ENCODE measurements around the gene EBNA1BP2.

Gene EBNA1BP2

GRCh38 chr1:43137445-43138052 is 34.5 kb downstream of the EBNA1BP2 start:
- no peak for TF ChIP-seq CTCF (IDR thresholded peaks at IDR 0.05; ENCODE audit: insufficient read depth, low read depth, low read length, missing control alignments)
- DNase-seq (ENCODE audit: low read depth), result no peak
- H3K4me3 ChIP-seq (ENCODE audit: low read length), result no peak overlapping the region

GRCh38 chr1:43135857-43136781 is 36.0 kb downstream of the EBNA1BP2 start:
- TF ChIP-seq CTCF (IDR thresholded peaks at IDR 0.05; ENCODE audit: insufficient read depth, low read depth, low read length, missing control alignments), result no peak
- DNase-seq (ENCODE audit: low read depth), result peak; percentile 80
- H3K4me3 ChIP-seq (ENCODE audit: low read length), result no peak overlapping the region

- TF ChIP-seq CTCF (IDR thresholded peaks at IDR 0.05; ENCODE audit: insufficient read depth, low read depth, low read length, missing control alignments), result no peak
- no peak overlapping the region for H3K4me3 ChIP-seq (ENCODE audit: low read length)
- DNase-seq (ENCODE audit: low read depth), result no peak
These were observed 37.5 kb downstream of the EBNA1BP2 start for GRCh38 chr1:43134640-43135039.

- no peak overlapping the region for H3K4me3 ChIP-seq (ENCODE audit: low read length)
- DNase-seq (ENCODE audit: low read depth), result no peak
- TF ChIP-seq CTCF (IDR thresholded peaks at IDR 0.05; ENCODE audit: insufficient read depth, low read depth, low read length, missing control alignments), result no peak
These were observed 38.0 kb downstream of the EBNA1BP2 start for GRCh38 chr1:43134068-43134467.

- TF ChIP-seq CTCF (IDR thresholded peaks at IDR 0.05; ENCODE audit: insufficient read depth, low read depth, low read length, missing control alignments), result no peak
- no peak overlapping the region for H3K4me3 ChIP-seq (ENCODE audit: low read length)
- no peak for DNase-seq (ENCODE audit: low read depth)
These were observed 42.7 kb downstream of the EBNA1BP2 start for GRCh38 chr1:43129426-43129825.

GRCh38 chr1:43128816-43129215 is 43.3 kb downstream of the EBNA1BP2 start:
- H3K4me3 ChIP-seq (ENCODE audit: low read length), result no peak overlapping the region
- TF ChIP-seq CTCF (IDR thresholded peaks at IDR 0.05; ENCODE audit: insufficient read depth, low read depth, low read length, missing control alignments), result no peak
- DNase-seq (ENCODE audit: low read depth), result no peak
